Lower leg skin (tissue), 4 donors: ENCODE results near the gene SORD. TPM values are rescaled to one million over a fixed set of nuclear protein-coding genes. Genes with fewer than 3 reads are reported as not detected.
"Not testable (repeated sequence)": the region's sequence is repeated elsewhere in the genome, so short reads cannot be mapped to it uniquely, and the experiment has no call there.

Source experiments
- DNase-seq, 2 donors: peaks; one replicate each; pipeline ENCODE4 v3.0.0-alpha.2; 2019; ENCODE audit warnings: low spot score in 2 of 2
- H3K4me3 ChIP-seq: fragments of 200-600 bp; sonication (generic); 2 replicates; pipeline ENCODE4 v1.5.1; 2017; ENCODE audit warnings: mild to moderate bottlenecking, low read depth; ENCODE audit not compliant: poor library complexity, severe bottlenecking
- CTCF ChIP-seq, 3 donors: fragments of 450-650 bp; IDR thresholded peaks; one replicate each; pipeline ENCODE4 v1.5.1; 2016; ENCODE audit warnings: antibody characterized with exemption in 3 of 3, mild to moderate bottlenecking in 3 of 3, moderate library complexity in 2 of 3
- POLR2A ChIP-seq, 2 donors: fragments of 450-650 bp; IDR thresholded peaks; one replicate each; pipeline ENCODE4 v1.6.1; 2016 to 2017; ENCODE audit warnings: antibody characterized with exemption in 2 of 2, mild to moderate bottlenecking in 1 of 2, moderate library complexity in 1 of 2
- WGBS, 2 donors: methylation state at CpG; one replicate each; pipeline ENCODE4 v1.1.5; 2018; 5-methylcytosine and 5-hydroxymethylcytosine counted together
- intact Hi-C: fragments of 100-400 bp; cut with DNase I; formaldehyde crosslinking; loops from one replicate; pipeline ENCODE4 v1.15.0; 2023; ENCODE audit warnings: low total_unique reads
- total RNA-seq, 4 donors: library from RNA; depleted of rRNA; stranded (reverse); fragments of >200 nt; gene quantifications; one replicate each; pipeline ENCODE4 v1.1.0, GENCODE V29; 2016

Gene SORD
- total RNA-seq, 4 donors from 2014 or later, result 54.3 to 87.9 (median 83.9) TPM

- TF ChIP-seq POLR2A (IDR thresholded peaks at IDR 0.05) (no peak), CTCF (IDR thresholded peaks at IDR 0.05) (no peak)
- intact Hi-C loops, result no loop called here
- WGBS, 2 donors, result 79 to 81% methylated on average over 2 of the region's 2 CpGs
- no peak for DNase-seq
- no peak overlapping the region for H3K4me3 ChIP-seq
Observed at GRCh38 chr15:44999105-44999504, 23.9 kb upstream of the SORD start.

- 47 to 60% methylated on average over 1 of the region's 1 CpG for WGBS, 2 donors
- intact Hi-C loops, DNase-seq, H3K4me3 ChIP-seq: not testable (repeated sequence)
Observed at GRCh38 chr15:45001180-45001579, 21.8 kb upstream of the SORD start.

- intact Hi-C loops, H3K4me3 ChIP-seq, DNase-seq: not testable (repeated sequence)
- 65 to 68% methylated on average over 2 of the region's 2 CpGs for WGBS, 2 donors
Observed at GRCh38 chr15:45003731-45004410, 19.1 kb upstream of the SORD start.

GRCh38 chr15:45004590-45005175 is 18.3 kb upstream of the SORD start:
- H3K4me3 ChIP-seq, intact Hi-C loops, DNase-seq: not testable (repeated sequence)
- 71 to 76% methylated on average over 5 of the region's 5 CpGs for WGBS, 2 donors

GRCh38 chr15:45009046-45009445 is 13.9 kb upstream of the SORD start:
- no peak for TF ChIP-seq POLR2A (IDR thresholded peaks at IDR 0.05)
- no peak for TF ChIP-seq CTCF (IDR thresholded peaks at IDR 0.05)
- DNase-seq, result no peak
- intact Hi-C loops, result no loop called here
- no peak overlapping the region for H3K4me3 ChIP-seq
- 80 to 83% methylated on average over 2 of the region's 2 CpGs for WGBS, 2 donors

- DNase-seq, H3K4me3 ChIP-seq, intact Hi-C loops: not testable (repeated sequence)
- 88 to 100% methylated on average over 1 of the region's 1 CpG for WGBS, 2 donors
Observed at GRCh38 chr15:45015114-45015513, 7.9 kb upstream of the SORD start.

- DNase-seq, H3K4me3 ChIP-seq, intact Hi-C loops: not testable (repeated sequence)
- WGBS, 2 donors, result 90 to 93% methylated on average over 9 of the region's 9 CpGs
Observed at GRCh38 chr15:45020222-45020900, 2.6 kb upstream of the SORD start.

GRCh38 chr15:45020901-45021259 is 2.1 kb upstream of the SORD start:
- H3K4me3 ChIP-seq, DNase-seq, intact Hi-C loops: not testable (repeated sequence)
- 90 to 97% methylated on average over 9 of the region's 9 CpGs for WGBS, 2 donors

- TF ChIP-seq CTCF (IDR thresholded peaks at IDR 0.05) (no peak), POLR2A (IDR thresholded peaks at IDR 0.05) (no peak)
Observed at GRCh38 chr15:45021348-45021747, 1.6 kb upstream of the SORD start.

More at GRCh38 chr15:45021348-45021747, 1.6 kb upstream of the SORD start:
- no peak overlapping the region for H3K4me3 ChIP-seq
- WGBS, 2 donors, result 67 to 96% methylated on average over 6 of the region's 6 CpGs
- DNase-seq, result no peak
- intact Hi-C loops, result no loop called here
